ENCODE measurements around the gene DCUN1D1.

DCUN1D1 gene

GRCh38 chr3:182973047-182973446 is 7.3 kb downstream of the DCUN1D1 start:
- DNase-seq, result no peak

GRCh38 chr3:182972387-182972786 is 8.0 kb downstream of the DCUN1D1 start:
- DNase-seq, result no peak

GRCh38 chr3:182971637-182972036 is 8.7 kb downstream of the DCUN1D1 start:
- DNase-seq, result no peak

GRCh38 chr3:182970811-182971418 is 9.4 kb downstream of the DCUN1D1 start:
- DNase-seq, result no peak

GRCh38 chr3:182969853-182970252 is 10.5 kb downstream of the DCUN1D1 start:
- DNase-seq, result no peak

GRCh38 chr3:182969277-182969676 is 11.1 kb downstream of the DCUN1D1 start:
- DNase-seq, result no peak

- DNase-seq, result no peak
Measured at GRCh38 chr3:182967218-182968204, 12.8 kb downstream of the DCUN1D1 start.

GRCh38 chr3:182965861-182966366 is 14.4 kb downstream of the DCUN1D1 start:
- DNase-seq, result no peak

- no peak for DNase-seq
Measured at GRCh38 chr3:182964179-182964578, 16.2 kb downstream of the DCUN1D1 start.

GRCh38 chr3:182962166-182962565 is 18.2 kb downstream of the DCUN1D1 start:
- DNase-seq, result peak in 15 of 56 donors; percentile 2 to 62 (median 28)

GRCh38 chr3:182959474-182960350 is 20.6 kb downstream of the DCUN1D1 start:
- DNase-seq, result peak in 5 of 56 donors; percentile 3 to 23 (median 10)

- no peak for DNase-seq
Measured at GRCh38 chr3:182957676-182958266, 22.6 kb downstream of the DCUN1D1 start.

GRCh38 chr3:182957226-182957625 is 23.1 kb downstream of the DCUN1D1 start:
- no peak for DNase-seq

GRCh38 chr3:182954553-182955235 is 25.6 kb downstream of the DCUN1D1 start:
- no peak for DNase-seq

- no peak for DNase-seq
Measured at GRCh38 chr3:182949688-182950087, 30.6 kb downstream of the DCUN1D1 start.

- no peak for DNase-seq
Measured at GRCh38 chr3:182948305-182948704, 32.0 kb downstream of the DCUN1D1 start.

GRCh38 chr3:182947888-182948287 is 32.5 kb downstream of the DCUN1D1 start:
- no peak for DNase-seq

GRCh38 chr3:182941719-182942118 is 38.6 kb downstream of the DCUN1D1 start:
- no peak for DNase-seq

- no peak for DNase-seq
Measured at GRCh38 chr3:182940266-182940808, 40.0 kb downstream of the DCUN1D1 start.
